Measurements from ENCODE around the gene TNFRSF14.

DNA sequence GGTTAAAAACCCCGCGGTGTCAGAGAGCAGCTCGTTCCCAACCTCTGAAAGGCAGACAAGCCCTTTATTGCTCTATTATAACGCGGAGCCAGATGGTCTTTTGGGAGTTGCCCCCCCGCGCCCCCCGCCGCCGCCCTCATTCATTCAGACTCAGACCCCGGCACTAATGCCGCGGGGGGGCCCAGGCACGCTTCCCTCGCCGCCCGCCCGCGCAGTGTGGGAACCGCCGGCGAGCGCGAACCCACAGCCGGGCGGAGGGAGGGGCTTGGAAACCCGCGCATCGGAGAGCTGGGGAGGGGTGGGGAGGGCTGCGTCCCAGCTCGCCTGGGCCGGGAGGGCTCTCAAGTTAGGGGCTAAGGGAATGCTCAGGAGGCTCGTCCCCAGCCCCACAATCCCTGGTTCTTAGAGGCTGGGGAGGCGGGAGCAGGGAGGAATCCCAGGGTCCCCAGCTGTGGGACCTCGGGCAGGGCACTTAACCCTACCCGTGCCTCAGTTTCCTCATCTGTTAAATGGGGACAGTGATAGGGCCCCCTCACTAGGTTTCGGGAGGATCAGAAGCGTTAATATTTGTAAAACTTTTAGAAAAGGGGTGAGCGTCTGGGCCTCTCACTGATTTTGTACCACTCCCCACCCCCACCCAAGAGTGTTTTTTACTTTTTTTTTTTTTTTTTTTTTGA lies 15.2 kb upstream of the TNFRSF14 start:
- TF ChIP-seq YY1 (IDR thresholded peaks at IDR 0.05; ENCODE audit: insufficient read depth, insufficient replicate concordance, low read depth, low read length): no peak
- TF ChIP-seq GATAD1 (CRISPR knock-in tag; IDR thresholded peaks at IDR 0.05): no peak
- no peak for TF ChIP-seq ERF (CRISPR knock-in tag; IDR thresholded peaks at IDR 0.05)
- TF ChIP-seq, protein P1, sequence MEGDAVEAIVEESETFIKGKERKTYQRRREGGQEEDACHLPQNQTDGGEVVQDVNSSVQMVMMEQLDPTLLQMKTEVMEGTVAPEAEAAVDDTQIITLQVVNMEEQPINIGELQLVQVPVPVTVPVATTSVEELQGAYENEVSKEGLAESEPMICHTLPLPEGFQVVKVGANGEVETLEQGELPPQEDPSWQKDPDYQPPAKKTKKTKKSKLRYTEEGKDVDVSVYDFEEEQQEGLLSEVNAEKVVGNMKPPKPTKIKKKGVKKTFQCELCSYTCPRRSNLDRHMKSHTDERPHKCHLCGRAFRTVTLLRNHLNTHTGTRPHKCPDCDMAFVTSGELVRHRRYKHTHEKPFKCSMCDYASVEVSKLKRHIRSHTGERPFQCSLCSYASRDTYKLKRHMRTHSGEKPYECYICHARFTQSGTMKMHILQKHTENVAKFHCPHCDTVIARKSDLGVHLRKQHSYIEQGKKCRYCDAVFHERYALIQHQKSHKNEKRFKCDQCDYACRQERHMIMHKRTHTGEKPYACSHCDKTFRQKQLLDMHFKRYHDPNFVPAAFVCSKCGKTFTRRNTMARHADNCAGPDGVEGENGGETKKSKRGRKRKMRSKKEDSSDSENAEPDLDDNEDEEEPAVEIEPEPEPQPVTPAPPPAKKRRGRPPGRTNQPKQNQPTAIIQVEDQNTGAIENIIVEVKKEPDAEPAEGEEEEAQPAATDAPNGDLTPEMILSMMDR (CRISPR knock-in tag; IDR thresholded peaks at IDR 0.05): no peak
- TF ChIP-seq, protein P2, sequence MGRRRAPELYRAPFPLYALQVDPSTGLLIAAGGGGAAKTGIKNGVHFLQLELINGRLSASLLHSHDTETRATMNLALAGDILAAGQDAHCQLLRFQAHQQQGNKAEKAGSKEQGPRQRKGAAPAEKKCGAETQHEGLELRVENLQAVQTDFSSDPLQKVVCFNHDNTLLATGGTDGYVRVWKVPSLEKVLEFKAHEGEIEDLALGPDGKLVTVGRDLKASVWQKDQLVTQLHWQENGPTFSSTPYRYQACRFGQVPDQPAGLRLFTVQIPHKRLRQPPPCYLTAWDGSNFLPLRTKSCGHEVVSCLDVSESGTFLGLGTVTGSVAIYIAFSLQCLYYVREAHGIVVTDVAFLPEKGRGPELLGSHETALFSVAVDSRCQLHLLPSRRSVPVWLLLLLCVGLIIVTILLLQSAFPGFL (CRISPR knock-in tag; IDR thresholded peaks at IDR 0.05): no peak
- TF ChIP-seq, protein P3, sequence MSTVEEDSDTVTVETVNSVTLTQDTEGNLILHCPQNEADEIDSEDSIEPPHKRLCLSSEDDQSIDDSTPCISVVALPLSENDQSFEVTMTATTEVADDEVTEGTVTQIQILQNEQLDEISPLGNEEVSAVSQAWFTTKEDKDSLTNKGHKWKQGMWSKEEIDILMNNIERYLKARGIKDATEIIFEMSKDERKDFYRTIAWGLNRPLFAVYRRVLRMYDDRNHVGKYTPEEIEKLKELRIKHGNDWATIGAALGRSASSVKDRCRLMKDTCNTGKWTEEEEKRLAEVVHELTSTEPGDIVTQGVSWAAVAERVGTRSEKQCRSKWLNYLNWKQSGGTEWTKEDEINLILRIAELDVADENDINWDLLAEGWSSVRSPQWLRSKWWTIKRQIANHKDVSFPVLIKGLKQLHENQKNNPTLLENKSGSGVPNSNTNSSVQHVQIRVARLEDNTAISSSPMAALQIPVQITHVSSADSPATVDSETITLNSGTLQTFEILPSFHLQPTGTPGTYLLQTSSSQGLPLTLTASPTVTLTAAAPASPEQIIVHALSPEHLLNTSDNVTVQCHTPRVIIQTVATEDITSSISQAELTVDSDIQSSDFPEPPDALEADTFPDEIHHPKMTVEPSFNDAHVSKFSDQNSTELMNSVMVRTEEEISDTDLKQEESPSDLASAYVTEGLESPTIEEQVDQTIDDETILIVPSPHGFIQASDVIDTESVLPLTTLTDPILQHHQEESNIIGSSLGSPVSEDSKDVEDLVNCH (CRISPR knock-in tag; IDR thresholded peaks at IDR 0.05): no peak
- TF ChIP-seq ZFP37 (CRISPR knock-in tag; IDR thresholded peaks at IDR 0.05; ENCODE audit: borderline replicate concordance): no peak
- TF ChIP-seq ZNF720 (CRISPR knock-in tag; IDR thresholded peaks at IDR 0.05): no peak
- no peak for TF ChIP-seq GATA4 (IDR thresholded peaks at IDR 0.05; ENCODE audit: borderline replicate concordance, low read depth)
- TF ChIP-seq KAT2B (IDR thresholded peaks at IDR 0.05; ENCODE audit: borderline replicate concordance, low read depth, low read length): no peak
- TF ChIP-seq MYC (CRISPR knock-in tag; IDR thresholded peaks at IDR 0.05; ENCODE audit: borderline replicate concordance): no peak
- no peak for TF ChIP-seq CHD4 (IDR thresholded peaks at IDR 0.05; ENCODE audit: borderline replicate concordance, low read length)
- TF ChIP-seq, protein P4, sequence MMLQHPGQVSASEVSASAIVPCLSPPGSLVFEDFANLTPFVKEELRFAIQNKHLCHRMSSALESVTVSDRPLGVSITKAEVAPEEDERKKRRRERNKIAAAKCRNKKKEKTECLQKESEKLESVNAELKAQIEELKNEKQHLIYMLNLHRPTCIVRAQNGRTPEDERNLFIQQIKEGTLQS (CRISPR knock-in tag; IDR thresholded peaks at IDR 0.05): no peak
- TF ChIP-seq REPIN1 (CRISPR knock-in tag; IDR thresholded peaks at IDR 0.05; ENCODE audit: borderline replicate concordance, low read depth): no peak

All from HepG2 (cell line).